ENCODE measurements around the gene LRRC41.

GRCh38 chr1:46344481-46344880 lies 41.1 kb upstream of the LRRC41 start:
- TF ChIP-seq CTCF (conservative IDR thresholded peaks at IDR 0.05; ENCODE audit: low read length) (no peak), EZH2phosphoT487 (IDR thresholded peaks at IDR 0.05; ENCODE audit: borderline replicate concordance, low read depth, low read length) (no peak)

All from OCI-LY7 (cell line).